Left colon (tissue), 2 donors: ENCODE data around the gene ANKRD61. TPM values are rescaled to one million over a fixed set of nuclear protein-coding genes. Genes with fewer than 3 reads are reported as not detected.
A peak's percentile ranks its signal among the peaks of the same experiment; 100 is the strongest.
"Not testable (repeated sequence)": the region's sequence is repeated elsewhere in the genome, so short reads cannot be mapped to it uniquely, and the experiment has no call there.

Experiments
- ATAC-seq: fragments of 200-7000 bp; cut with Tn5 transposase; one replicate; pipeline ENCODE4 v1.9.1; 2020; ENCODE audit warnings: mild to moderate bottlenecking, moderate library complexity
- DNase-seq, 2 donors: peaks; one replicate each; pipeline ENCODE4 v3.0.0-alpha.2; 2020
- intact Hi-C, 2 donors: fragments of 100-400 bp; cut with DNase I in 1 of 2; cut with micrococcal nuclease in 1 of 2; formaldehyde crosslinking; loops; one replicate each; pipeline versions ENCODE4 v1.11.2 to v1.14.0; 2022; cut with DNase I, micrococcal nuclease
- total RNA-seq, 2 donors: library from RNA; stranded (reverse); fragmentation: NEBNext Ultra II Directional; extraction: Animal tissue kit (Norgen Biotek cat#: 25700); gene quantifications; one replicate each; pipeline ENCODE4 v1.2.1, GENCODE V29; 2021
- donor health status: DM: no; HTN: no; CAD: no.
- donor health status: DM: yes; HTN: yes; CAD: no.

The ANKRD61 gene
- total RNA-seq, 2 donors from 2014 or later = not detected

DNA sequence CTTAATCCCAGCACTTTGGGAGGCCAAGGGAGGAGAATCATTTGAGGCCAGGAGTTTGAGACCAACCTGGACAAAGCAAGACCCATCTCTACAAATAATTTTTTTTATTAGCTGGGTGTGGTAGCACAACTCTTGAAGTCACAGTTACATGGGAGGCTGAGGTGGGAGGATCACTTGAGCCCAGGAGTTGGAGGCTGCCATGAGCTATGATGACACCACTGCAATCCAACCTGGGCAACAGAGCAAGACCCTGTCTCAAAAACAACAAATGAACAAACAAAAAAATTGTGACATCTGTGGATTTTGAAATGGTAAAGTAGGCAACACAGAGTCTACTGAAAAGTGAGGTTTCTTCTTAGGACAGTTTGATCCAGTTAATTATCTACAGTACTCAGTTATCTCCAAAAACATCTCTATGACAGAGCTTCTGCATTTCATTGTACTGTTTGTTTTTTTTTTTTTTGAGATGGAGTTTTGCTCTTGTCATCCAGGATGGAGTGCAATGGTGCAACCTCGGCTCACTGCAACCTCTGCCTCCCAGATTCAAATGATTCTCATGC, 3.3 kb upstream of the ANKRD61 start:
- intact Hi-C loops = no loop called here
- ATAC-seq (no peak), DNase-seq (no peak)

DNA sequence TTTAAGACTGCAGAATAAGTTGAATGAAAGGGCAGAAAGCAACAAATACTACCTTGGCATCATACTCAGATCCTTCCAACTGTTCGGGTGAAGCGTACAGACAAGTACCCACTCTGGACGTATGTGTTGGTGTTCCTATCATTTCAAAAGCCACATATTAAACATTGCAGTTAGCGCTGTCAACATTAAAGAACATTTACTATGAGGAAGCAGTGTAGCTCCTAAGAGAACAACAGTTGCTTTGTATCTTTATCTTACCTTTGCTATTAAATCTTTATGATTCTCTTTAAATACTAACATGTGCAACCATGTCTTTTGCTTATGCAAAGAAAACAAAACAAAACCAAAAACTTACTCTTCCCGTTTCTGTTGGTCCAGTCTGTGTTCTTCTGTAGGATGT, 2.6 kb upstream of the ANKRD61 start:
- intact Hi-C loops = no loop called here
- ATAC-seq (peak; percentile 22), DNase-seq (no peak)

DNA sequence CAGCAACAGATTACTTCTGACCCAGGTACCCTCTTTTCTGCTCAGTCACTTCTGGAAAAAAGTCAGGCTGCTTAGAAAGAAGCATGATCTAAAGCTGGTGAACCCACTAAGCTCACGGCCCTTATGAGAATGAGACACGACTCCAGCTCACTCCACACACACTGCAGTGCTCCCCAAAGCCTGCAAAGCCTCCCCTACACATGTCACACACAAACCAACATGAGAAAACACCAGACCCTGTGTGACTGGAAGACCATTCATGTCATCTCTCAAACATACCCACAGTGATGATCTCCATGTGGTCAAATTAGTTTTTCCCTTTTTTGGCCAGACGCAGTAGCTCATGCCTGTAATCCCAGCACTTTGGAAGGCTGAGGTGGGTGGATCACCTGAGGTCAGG, 391 bp downstream of the ANKRD61 start:
- ATAC-seq (no peak), DNase-seq (no peak)
- intact Hi-C loops = no loop called here

DNA sequence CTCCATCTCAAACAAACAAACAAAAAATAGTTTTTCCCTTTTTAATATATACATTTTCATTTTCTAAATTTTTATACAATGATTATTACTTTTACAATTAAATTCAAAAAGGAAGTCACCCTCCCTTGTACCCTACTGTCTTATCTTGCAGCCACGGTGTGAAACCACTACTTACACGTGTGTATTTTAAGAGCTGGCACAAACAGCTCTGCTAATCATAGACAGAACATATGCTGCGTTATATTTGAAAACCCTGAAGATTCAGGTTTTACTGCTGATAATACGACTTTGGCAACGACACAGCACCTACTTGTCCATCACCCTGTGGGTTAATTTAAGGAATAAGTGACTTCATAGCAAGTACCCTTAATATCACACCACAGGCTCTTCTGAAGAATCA, 991 bp downstream of the ANKRD61 start:
- ATAC-seq (no peak), DNase-seq (no peak)
- intact Hi-C loops = no loop called here

DNA sequence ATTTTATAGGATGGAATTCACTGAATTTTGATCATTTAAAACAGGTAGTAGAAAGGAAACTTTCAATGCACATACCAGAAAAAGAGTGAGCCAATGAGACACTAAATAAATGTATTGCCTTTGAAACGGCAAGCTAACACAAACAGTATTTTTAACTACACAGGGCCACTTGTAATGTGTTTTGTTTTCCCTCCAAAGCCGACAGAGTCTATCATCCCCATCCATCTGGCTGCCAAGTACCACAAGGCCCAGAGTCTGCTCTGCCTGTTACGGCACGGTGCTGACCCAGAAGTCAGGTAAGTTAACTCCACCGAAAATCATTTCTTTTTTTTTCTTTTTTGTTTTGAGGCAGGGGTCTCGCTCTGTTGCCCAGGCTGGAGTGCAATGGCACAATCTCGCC, 1.5 kb downstream of the ANKRD61 start:
- ATAC-seq (no peak), DNase-seq (no peak)
- intact Hi-C loops = no loop called here

DNA sequence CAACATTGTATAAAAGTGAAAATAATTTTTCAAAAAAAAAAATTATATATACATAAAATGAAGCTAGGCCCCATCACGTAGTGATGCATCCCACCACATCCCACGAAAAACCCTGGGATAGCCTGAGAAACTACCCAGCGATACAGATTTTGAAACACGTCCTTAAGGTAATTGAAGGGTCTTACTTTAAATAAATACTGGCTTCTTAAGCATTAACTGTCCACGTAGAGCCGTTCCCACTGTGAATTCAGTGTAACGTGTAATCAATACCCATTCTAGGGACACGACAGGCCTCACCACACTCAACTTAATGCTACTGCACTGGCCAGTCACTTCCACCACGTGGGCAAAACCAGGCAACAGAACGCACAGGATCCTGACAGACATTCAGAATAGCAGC, 4.0 kb downstream of the ANKRD61 start:
- DNase-seq (no peak), ATAC-seq (no peak)
- intact Hi-C loops = no loop called here

DNA sequence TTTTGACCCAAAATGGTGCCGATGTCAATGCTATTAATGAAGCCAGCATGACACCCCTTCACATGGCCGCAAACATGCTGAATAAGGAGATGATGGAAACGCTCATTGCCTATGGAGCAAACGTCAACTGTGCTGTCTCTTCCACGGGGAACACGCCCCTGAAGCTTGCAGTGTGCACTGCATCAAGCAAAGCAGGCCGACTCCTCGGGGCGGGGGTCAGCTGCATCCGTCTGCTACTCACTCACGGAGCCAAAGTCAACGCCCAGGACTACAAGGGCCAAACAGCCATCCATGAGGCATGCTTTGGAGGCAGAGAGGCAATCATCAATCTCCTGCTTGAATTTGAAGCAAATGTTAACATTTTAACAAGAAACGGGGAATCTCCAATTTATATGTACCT, 4.5 kb downstream of the ANKRD61 start:
- DNase-seq (no peak), ATAC-seq (no peak)
- intact Hi-C loops = no loop called here

DNA sequence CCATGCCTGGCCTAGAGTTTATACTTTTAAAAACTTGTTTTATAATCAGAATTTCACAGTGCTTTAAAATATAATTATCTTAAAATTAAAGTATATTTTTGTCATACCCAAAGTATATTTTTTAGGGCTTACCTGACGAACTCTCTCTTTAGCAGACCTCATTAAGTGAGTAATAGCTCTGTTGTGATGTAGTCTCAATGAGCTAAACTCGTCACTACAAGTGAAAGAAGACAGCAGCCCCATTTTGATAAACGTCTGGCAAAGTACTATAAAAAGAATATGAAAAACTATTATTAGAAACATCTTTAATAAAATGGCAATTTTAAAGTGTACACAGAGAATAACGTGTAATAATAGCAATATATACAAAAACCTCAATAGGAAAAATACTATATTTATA, 18.6 kb downstream of the ANKRD61 start:
- DNase-seq = no peak
- ATAC-seq = no peak
- intact Hi-C loops = no loop called here

DNA sequence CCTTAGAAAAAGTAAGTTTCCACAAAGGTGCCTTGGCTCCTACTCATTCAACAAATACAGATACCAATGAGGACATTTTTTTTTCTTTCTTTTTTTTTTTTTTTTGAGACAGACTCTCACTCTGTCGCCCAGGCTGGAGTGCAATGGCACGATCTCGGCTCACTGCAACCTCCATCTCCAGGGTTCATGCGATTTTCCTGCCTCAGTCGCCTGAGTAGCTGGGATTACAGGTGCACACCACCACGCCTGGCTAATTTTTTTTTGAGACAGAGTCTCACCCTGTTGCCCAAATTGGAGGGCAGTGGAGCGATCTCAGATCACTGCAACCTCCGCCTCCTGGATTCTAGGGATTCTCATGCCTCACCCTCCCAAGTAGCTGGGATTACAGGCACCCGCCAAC, 20.0 kb downstream of the ANKRD61 start:
- ATAC-seq, DNase-seq, intact Hi-C loops: not testable (repeated sequence)

DNA sequence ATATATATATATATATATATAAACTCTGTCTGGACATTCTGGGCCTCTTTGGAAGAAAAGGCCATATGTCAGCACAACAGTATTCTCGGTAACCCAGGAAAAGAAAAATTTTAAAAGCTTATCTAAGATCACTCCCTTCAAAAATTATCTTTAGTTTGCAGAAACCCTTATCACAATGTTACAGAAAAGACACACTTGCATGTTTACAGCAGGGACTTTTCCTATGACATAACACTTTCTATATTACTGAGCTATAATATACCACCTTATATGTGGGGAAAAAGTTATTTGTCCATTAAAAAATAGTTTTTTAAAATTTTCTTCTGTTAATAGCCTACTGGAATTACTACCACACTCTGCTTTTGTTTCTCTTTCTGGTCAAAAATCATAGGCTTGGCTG, 25.4 kb downstream of the ANKRD61 start:
- DNase-seq (no peak), ATAC-seq (no peak)
- intact Hi-C loops = no loop called here

DNA sequence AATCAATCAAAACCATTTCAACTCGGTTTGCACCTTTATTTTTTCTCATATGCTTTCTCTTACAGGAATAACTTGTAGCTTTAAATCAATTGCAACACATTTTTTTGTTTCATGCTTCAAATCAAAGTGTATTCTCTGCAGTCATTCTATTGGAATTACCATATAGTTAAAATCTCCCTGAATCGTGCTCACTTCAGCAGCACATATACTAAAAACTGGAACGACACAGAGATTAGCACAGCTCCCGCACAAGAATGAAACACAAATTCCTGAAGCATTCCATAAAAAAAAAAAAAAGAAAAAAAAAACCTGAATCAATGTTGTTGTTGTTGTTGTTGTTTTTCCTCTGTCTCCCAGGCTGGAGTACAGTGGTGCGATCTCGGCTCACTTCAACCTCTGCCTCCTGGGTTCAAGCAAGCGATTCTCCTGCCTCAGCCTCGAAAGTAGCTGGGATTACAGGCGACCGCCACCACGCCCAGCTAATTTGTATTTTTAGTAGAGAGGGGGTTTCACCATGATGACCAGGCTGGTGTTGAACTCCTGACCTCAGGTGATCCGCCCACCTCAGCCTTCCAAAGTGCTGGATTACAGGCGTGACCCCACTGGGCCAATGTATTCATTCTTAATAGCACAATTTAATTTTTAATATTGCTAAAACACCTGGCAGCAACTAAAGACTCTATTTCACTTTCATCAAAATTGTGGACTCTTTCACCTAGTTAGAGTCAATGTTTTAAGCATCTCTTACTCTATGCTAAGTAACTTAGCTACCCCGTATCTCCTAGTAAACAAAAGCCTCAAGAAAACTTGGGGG, 26.3 kb downstream of the ANKRD61 start:
- ATAC-seq (no peak), DNase-seq (no peak)
- intact Hi-C loops = no loop called here

DNA sequence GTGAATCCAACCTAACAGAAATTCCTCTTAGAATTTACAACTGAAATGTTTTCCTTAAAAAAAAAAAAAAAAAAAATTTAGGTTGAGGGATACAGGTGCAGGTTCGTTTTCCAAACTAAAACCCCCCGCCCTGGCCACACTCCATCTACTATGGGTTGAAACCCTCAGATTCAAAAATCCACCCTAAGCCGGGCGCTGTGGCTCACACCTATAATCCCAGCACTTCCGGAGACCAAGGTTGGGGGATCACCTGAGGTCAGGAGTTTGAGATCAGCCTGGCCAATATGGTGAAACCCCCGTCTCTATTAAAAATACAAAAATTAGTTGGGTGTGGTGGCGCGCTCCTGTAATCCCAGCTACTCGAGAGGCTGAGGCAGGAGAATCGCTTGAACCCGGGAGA, 28.8 kb downstream of the ANKRD61 start:
- intact Hi-C loops, DNase-seq, ATAC-seq: not testable (repeated sequence)

DNA sequence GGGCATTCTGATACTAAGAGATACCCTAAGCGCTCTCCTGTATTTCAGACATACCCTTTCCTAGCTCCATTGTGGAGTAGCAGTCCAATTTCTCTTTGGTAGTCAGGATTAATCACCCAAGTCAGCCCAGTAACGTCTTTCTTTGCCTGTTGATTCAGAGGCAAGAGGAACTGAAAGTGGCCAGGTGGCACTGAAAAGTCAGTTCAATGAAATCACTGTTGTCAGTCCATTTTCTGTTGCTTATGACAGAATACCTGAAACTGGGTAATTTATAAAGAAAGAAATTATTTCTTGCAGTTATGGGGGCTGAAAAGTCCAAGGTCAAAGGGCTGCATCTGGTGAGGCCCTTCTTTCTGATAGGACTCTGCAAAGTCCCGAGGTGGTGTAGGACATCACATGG, 40.2 kb downstream of the ANKRD61 start:
- intact Hi-C loops = no loop called here
- no peak for ATAC-seq

DNA sequence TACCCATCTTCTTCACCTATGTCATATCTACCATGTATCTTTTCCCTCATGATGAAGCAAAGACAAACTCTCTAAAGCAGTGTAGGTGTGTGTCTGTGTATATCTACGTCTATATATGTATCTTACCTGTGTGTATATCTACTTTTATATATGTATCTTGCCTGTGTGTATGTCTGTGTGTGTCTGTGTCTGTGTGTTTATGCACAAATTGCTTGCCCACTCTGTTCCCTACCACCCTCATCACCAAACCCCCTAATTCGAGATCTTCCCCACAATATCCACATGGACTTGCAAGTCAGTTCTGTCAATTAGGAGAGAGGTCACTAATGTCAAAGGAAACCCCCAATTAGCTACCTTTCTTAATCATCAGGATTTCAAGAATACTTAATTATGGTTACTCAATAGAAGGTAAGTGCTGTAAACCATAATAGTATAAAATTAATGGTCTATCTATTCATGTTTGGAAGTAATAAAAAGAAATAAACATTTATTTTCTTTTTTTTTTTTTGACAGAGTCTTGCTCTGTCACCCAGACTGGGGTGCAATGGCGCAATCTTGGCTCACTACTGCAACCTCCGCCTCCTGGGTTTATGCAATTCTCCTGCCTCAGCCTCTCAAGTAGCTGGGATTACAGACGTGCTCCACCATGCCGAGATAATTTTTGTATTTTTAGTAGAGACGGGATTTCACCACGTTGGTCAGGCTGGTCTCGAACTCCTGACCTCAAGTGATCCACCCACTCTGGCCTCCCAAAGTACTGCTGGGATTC, 43.6 kb downstream of the ANKRD61 start:
- ATAC-seq = no peak
- DNase-seq = no peak
- intact Hi-C loops = no loop called here

More for the DNA sequence above, 40.2 kb downstream of the ANKRD61 start:
- DNase-seq = no peak

DNA sequence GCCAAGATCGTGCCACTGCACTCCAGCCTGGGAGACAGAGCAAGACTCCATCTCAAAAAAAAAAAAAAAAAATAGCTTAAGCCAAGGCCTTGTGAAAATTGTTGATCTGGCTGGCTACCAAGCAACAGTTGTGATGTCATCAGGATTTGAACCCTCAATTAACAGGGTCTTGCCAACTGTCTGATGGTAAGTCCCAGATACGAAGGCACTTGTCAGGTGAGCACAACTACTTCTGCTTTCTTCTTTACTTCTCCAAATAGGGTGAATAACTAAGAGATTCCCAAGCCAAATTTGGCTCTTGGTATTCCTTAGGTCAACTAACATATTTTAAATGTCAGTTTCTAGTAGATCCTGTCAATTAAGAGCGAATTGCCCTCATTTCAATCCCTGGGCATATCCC, 47.4 kb downstream of the ANKRD61 start:
- no peak for DNase-seq
- ATAC-seq = no peak
- intact Hi-C loops = no loop called here

DNA sequence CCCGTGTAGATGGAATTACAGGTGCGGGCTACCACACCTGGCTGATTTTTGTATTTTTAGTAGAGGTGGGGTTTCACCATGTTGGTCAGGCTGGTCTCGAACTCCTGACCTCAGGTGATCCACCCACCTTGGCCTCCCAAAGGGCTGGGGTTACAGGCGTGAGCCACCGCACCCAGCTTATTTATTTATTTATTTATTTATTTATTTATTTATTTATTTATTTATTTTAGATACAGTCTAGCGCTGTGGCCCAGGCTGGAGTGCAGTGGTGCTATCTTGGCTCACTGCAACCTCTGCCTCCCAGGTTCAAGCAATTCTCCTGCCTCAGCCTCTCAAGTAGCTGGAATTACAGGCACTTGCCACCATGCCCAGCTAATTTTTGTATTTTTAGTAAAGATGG, 51.9 kb downstream of the ANKRD61 start:
- ATAC-seq, intact Hi-C loops, DNase-seq: not testable (repeated sequence)
